CD4-positive, CD25-positive, alpha-beta regulatory T cell (primary cell): ENCODE results near the gene RSL1D1. TPM values are rescaled to one million over a fixed set of nuclear protein-coding genes. Genes with fewer than 3 reads are reported as not detected.
"Not testable (repeated sequence)": the region's sequence is repeated elsewhere in the genome, so short reads cannot be mapped to it uniquely, and the experiment has no call there.

ENCODE experiments used
- ATAC-seq, 2 donors: fragments of 150-1000 bp; cut with Tn5 transposase; one replicate each; pipeline ENCODE4 v1.10.0; 2021; ENCODE audit warnings: low read depth in 2 of 2, moderate number of reproducible peaks in 2 of 2, moderate library complexity in 1 of 2
- DNase-seq, 3 donors: peaks; one replicate each; pipeline versions ENCODE4 v3.0.0 to v3.0.0-alpha.2; 2012 to 2022; ENCODE audit warnings: mixed read lengths in 1 of 3
- H3K27ac ChIP-seq: one replicate; pipeline ENCODE4 v1.7.0; 2013; ENCODE audit warnings: mild to moderate bottlenecking, low read length; ENCODE audit not compliant: insufficient read depth, poor library complexity, severe bottlenecking
- H3K27me3 ChIP-seq: one replicate; pipeline ENCODE4 v1.7.0; 2013; ENCODE audit warnings: low read length; ENCODE audit not compliant: control insufficient read depth, insufficient read depth
- H3K36me3 ChIP-seq: one replicate; pipeline ENCODE4 v1.7.0; 2013; ENCODE audit warnings: mild to moderate bottlenecking, low read length, moderate library complexity; ENCODE audit not compliant: control insufficient read depth, insufficient read depth
- H3K4me1 ChIP-seq: 2 replicates; pipeline ENCODE4 v1.7.0; 2013; ENCODE audit warnings: mild to moderate bottlenecking, low read length; ENCODE audit not compliant: insufficient read depth, control insufficient read depth, poor library complexity, severe bottlenecking
- H3K4me3 ChIP-seq: one replicate; pipeline ENCODE4 v1.7.0; 2013; ENCODE audit warnings: low read depth, mild to moderate bottlenecking, low read length, moderate library complexity
- H3K9me3 ChIP-seq, 2 experiments: 1 replicate in 1 of 2; 2 replicates in 1 of 2; pipeline ENCODE4 v1.7.0; 2013; ENCODE audit warnings: low read length in 2 of 2, mild to moderate bottlenecking in 1 of 2, moderate library complexity in 1 of 2; ENCODE audit not compliant: control insufficient read depth in 2 of 2
- H3K27ac Mint-ChIP-seq, 3 donors: one replicate each; pipeline ENCODE4 v1.8.0; 2020 to 2022; ENCODE audit warnings: mild to moderate bottlenecking in 3 of 3, mixed read lengths in 3 of 3, moderate library complexity in 2 of 3
- H3K27me3 Mint-ChIP-seq: one replicate; pipeline ENCODE4 v1.8.0; 2022; ENCODE audit warnings: mild to moderate bottlenecking, mixed read lengths
- H3K36me3 Mint-ChIP-seq: one replicate; pipeline ENCODE4 v1.8.0; 2020; ENCODE audit warnings: mixed read lengths
- H3K4me1 Mint-ChIP-seq, 4 donors: one replicate each; pipeline ENCODE4 v1.8.0; 2020 to 2022; ENCODE audit warnings: mixed read lengths in 4 of 4, mild to moderate bottlenecking in 1 of 4
- H3K4me3 Mint-ChIP-seq, 4 donors: one replicate each; pipeline ENCODE4 v1.8.0; 2020 to 2022; ENCODE audit warnings: mild to moderate bottlenecking in 4 of 4, mixed read lengths in 4 of 4, moderate library complexity in 3 of 4
- H3K9me3 Mint-ChIP-seq, 7 donors: one replicate each; pipeline ENCODE4 v1.8.0; 2020 to 2022; ENCODE audit warnings: mixed read lengths in 7 of 7, mild to moderate bottlenecking in 3 of 7, moderate library complexity in 2 of 7
- polyA plus RNA-seq, 4 donors: library from polyadenylated mRNA; unstranded; fragments of 300-500 nt; fragmentation: Illumina TruSeq; gene quantifications; one replicate each; pipeline ENCODE4 v1.2.3, GENCODE V29; 2021
- total RNA-seq: library from RNA; stranded (reverse); gene quantifications from one replicate; pipeline ENCODE4 v1.2.3, GENCODE V29; 2022

Gene RSL1D1
- total and polyA plus RNA-seq, 5 donors from 2014 or later = 106 to 235 (median 177) TPM

DNA sequence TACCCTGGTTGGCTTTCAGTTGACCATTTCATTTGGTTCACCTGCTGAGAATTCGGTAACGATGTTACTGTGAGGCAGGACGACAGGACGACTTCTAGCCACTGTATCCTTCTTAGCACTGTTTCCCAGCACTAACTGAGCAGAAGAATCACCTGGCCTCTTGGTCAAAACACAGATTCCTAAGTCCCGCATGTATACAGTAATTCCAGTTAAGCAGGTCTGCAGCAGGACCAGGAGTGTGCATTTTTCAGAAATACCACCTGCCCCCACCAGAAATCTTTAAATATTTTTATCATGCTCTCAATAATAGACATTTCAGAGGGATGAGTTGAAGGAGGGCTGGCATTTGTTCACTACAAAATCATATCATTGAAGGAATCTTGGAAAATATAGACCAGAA is 22.6 kb downstream of the RSL1D1 start:
- Histone ChIP-seq H3K4me1 (no peaks in the 10 kb centered on the region), H3K9me3 (no peaks in the 10 kb centered on the region), H3K27me3 (no peaks in the 10 kb centered on the region), H3K4me3 (no peak overlapping the region), H3K27ac (no peak overlapping the region), H3K36me3 (no peaks in the 10 kb centered on the region)
- ATAC-seq (no peak), DNase-seq (no peak)
- Mint-ChIP-seq H3K4me3 (no peak overlapping the region), H3K4me1 (no peaks in the 10 kb centered on the region), H3K36me3 (no peaks in the 10 kb centered on the region), H3K27me3 (no peaks in the 10 kb centered on the region), H3K27ac (no peak overlapping the region), H3K9me3 (no peaks in the 10 kb centered on the region)

DNA sequence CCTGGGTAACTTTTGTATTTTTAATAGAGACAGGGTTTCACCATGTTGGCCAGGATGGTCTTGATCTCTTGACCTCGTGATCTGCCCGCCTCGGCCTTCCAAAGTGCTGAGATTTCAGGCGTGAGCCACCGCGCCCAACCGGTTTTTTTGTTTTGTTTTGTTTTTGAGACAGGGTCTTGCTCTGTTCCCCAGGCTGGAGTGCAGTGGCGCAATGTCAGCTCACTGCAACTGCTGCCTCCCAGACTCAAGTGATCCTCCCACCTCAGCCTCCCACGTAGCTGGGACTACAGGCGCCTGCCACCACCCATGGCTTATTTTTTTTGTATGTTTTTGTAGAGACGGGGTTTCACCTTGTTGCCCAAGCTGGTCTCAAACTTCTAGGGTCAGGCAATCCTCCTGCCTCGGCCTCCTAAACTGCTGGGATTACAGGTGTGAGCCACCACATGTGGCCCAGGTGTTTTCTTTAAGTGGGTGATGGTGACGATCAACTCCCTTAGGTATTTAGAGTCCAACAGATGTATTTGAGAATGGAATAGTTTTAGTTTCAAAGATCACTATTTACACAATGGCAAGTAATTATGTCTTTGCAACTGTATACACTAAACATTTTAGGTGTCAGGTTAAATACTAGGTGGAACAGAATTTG is 25.7 kb downstream of the RSL1D1 start:
- H3K9me3 Mint-ChIP-seq, H3K27ac Mint-ChIP-seq, H3K27ac ChIP-seq, H3K4me1 Mint-ChIP-seq, H3K9me3 ChIP-seq, H3K27me3 Mint-ChIP-seq, H3K36me3 ChIP-seq, H3K4me3 Mint-ChIP-seq, H3K36me3 Mint-ChIP-seq, H3K4me3 ChIP-seq, H3K27me3 ChIP-seq, H3K4me1 ChIP-seq, DNase-seq, ATAC-seq: not testable (repeated sequence)

DNA sequence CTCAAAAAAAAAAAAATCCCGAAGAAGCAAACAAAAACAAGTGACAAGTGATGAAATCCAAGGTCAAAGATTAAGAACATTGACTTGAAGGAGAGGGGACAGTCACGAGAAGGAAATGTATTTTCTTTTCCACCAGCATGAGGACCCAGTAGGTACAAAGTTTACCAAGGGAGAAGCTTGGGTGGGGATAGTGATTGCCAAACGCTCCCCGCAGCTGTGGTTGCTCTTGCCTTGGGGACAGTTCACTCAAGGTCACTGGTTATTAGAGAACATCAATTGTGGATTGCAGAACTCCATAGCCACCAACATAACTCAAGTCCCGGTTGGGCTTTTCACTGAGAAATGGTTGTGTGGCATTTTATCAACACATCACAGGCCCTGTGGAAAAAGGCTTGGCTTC is 27.0 kb downstream of the RSL1D1 start:
- Histone ChIP-seq H3K27ac (no peak overlapping the region), H3K4me3 (no peak overlapping the region), H3K36me3 (no peaks in the 10 kb centered on the region), H3K9me3 (no peaks in the 10 kb centered on the region), H3K4me1 (no peaks in the 10 kb centered on the region), H3K27me3 (no peaks in the 10 kb centered on the region)
- no peaks in the 10 kb centered on the region for H3K36me3 Mint-ChIP-seq
- DNase-seq (no peak), ATAC-seq (no peak)
- peaks cover 12% of the 10 kb centered on the region for H3K27me3 Mint-ChIP-seq
- no peak overlapping the region for H3K27ac Mint-ChIP-seq
- H3K4me3 Mint-ChIP-seq = no peak overlapping the region
- no peaks in the 10 kb centered on the region for H3K4me1 Mint-ChIP-seq
- H3K9me3 Mint-ChIP-seq = no peaks in the 10 kb centered on the region

DNA sequence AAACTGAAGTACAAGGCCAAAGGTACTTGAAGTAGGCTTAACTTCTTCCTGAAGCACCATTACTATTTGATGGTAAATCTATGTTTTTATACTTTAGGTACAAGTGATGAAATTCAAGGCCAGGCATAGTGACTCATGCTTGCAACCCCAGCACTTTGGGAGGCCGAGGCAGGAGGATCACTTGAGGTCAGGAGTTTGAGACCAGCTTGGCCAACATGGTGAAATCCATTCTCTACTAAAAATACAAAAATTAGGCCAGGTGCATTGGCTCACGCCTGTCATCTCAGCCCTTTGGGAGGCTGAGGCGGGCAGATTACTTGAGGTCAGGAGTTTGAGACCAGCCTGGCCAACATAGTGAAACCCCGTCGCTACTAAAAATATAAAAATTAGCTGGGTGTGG is 27.7 kb downstream of the RSL1D1 start:
- H3K36me3 Mint-ChIP-seq, H3K36me3 ChIP-seq, H3K9me3 Mint-ChIP-seq, ATAC-seq, H3K27ac Mint-ChIP-seq, H3K4me1 ChIP-seq, H3K9me3 ChIP-seq, H3K27ac ChIP-seq, DNase-seq, H3K4me3 ChIP-seq, H3K4me1 Mint-ChIP-seq, H3K4me3 Mint-ChIP-seq, H3K27me3 ChIP-seq: not testable (repeated sequence)
- H3K27me3 Mint-ChIP-seq = peaks cover 12% of the 10 kb centered on the region

DNA sequence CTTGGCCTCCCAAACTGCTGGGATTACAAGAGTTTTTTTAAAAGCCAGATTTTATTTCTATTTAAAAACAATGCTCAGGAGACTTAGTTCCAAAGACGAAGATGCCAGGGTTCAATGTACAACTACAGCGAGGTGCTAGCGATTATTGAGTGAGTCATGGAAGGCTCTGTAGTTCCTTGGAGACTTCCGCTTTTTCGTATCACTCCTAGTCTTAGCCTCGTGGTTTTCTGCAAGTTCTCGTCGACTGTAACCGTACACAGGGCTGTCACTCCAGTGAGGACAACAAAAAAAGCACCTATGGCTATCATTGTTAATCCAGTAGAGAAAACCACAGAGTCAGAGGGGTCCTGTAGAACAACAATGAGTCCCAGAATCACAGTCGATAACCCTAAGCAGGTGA is 31.5 kb downstream of the RSL1D1 start:
- Histone ChIP-seq H3K4me1 (no peaks in the 10 kb centered on the region), H3K9me3 (no peaks in the 10 kb centered on the region), H3K27ac (no peak overlapping the region), H3K27me3 (no peaks in the 10 kb centered on the region), H3K4me3 (no peak overlapping the region), H3K36me3 (no peaks in the 10 kb centered on the region)
- Mint-ChIP-seq H3K27me3 (peaks cover 12% of the 10 kb centered on the region), H3K4me1 (no peaks in the 10 kb centered on the region), H3K4me3 (no peak overlapping the region), H3K36me3 (no peaks in the 10 kb centered on the region), H3K27ac (no peak overlapping the region), H3K9me3 (no peaks in the 10 kb centered on the region)
- DNase-seq = no peak
- ATAC-seq = no peak

DNA sequence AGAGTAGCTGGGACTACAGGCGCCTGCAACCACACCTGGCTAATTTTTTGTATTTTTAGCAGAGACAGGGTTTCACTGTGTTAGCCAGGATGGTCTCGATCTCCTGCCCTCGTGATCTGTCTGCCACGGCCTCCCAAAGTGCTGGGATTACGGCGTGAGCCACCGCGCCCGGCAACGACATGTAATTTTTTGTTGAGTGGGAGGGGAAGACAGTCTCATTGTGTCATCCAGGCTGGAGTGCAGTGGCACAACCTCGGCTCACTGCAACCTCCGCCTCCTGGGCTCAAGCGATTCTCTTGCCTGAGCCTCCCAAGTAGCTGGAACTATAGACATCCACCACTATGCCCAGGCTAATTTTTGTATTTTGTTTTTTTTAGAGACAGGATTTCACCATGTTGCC is 32.4 kb downstream of the RSL1D1 start:
- H3K27me3 Mint-ChIP-seq = peaks cover 12% of the 10 kb centered on the region
- not testable (repeated sequence) for H3K4me1 Mint-ChIP-seq, H3K9me3 ChIP-seq, H3K27ac Mint-ChIP-seq, H3K9me3 Mint-ChIP-seq, H3K4me3 Mint-ChIP-seq, H3K27ac ChIP-seq, ATAC-seq, H3K4me1 ChIP-seq, H3K4me3 ChIP-seq, DNase-seq, H3K36me3 ChIP-seq, H3K36me3 Mint-ChIP-seq, H3K27me3 ChIP-seq

DNA sequence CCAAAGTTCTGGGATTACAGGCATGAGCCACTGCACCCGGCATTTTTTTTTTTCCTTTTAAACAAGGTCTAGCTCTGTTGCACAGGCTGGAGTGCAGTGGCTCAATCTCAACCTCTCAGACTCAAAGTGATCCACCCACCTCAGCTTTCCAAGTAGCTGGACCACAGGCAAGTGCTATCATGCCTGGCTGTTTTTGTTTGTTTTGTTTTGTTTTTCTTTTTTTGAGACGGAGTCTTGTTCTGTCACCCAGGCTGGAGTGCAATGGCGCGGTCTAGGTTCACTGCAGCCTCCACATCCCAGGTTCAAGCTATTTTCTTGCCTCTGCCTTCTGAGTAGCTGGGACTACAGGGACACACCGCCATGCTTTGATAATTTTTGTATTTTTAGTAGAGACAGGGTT is 35.2 kb downstream of the RSL1D1 start:
- no peak for ATAC-seq
- H3K27ac Mint-ChIP-seq = no peak overlapping the region
- no peak overlapping the region for H3K4me3 Mint-ChIP-seq

DNA sequence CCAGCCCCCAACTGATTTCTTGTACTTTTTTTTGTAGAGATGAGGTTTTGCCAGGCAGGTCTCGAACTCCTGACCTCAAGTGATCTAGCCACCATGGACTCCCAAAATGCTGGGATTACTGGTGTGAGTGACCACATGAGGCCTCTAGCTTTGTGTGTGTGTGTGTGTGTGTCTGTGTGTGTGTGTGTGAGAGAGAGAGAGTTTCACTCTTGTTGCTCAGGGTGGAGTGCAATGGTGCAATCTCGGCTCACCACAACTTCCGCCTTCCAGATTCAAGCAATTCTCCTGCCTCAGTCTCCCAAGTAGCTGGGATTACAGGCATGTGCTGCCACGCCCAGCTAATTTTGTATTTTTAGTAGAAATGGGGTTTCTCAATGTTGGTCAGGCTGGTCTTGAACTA is 36.5 kb downstream of the RSL1D1 start:
- H3K9me3 ChIP-seq, DNase-seq, H3K4me3 ChIP-seq, H3K4me1 ChIP-seq, H3K27ac ChIP-seq, H3K36me3 ChIP-seq, H3K9me3 Mint-ChIP-seq, H3K36me3 Mint-ChIP-seq, H3K27me3 ChIP-seq, ATAC-seq: not testable (repeated sequence)
- Mint-ChIP-seq H3K4me1 (peaks cover 4 to 13% (median 10%) of the 10 kb centered on the region in 4 donors), H3K27me3 (peaks cover 14% of the 10 kb centered on the region), H3K27ac (peak overlapping the region in 1 of 3 donors; percentile 69), H3K4me3 (peak overlapping the region in 1 of 4 donors; percentile 32)

More for the DNA sequence above, 35.2 kb downstream of the RSL1D1 start:
- Mint-ChIP-seq H3K36me3 (no peaks in the 10 kb centered on the region), H3K27me3 (peaks cover 10% of the 10 kb centered on the region), H3K9me3 (no peaks in the 10 kb centered on the region), H3K4me1 (peaks cover 2 to 6% (median 5%) of the 10 kb centered on the region in 4 donors)
- H3K36me3 ChIP-seq = no peaks in the 10 kb centered on the region
- peaks cover 4% of the 10 kb centered on the region for H3K4me1 ChIP-seq
- no peak for DNase-seq
- no peaks in the 10 kb centered on the region for H3K27me3 ChIP-seq
- no peaks in the 10 kb centered on the region for H3K9me3 ChIP-seq
- no peak overlapping the region for H3K27ac ChIP-seq
- H3K4me3 ChIP-seq = no peak overlapping the region
